Airway epithelial cell (primary cell): ENCODE data around the gene TTC34. TPM values are rescaled to one million over a fixed set of nuclear protein-coding genes. Genes with fewer than 3 reads are reported as not detected.

Experiments used
- total RNA-seq: library from RNA; depleted of rRNA; stranded (reverse); fragments of >200 nt; gene quantifications from 2 replicates; pipeline ENCODE4 v1.2.3, GENCODE V29; 2015

Gene TTC34
- 0.14 and 0.21 TPM in 2 replicates for total RNA-seq

DNA sequence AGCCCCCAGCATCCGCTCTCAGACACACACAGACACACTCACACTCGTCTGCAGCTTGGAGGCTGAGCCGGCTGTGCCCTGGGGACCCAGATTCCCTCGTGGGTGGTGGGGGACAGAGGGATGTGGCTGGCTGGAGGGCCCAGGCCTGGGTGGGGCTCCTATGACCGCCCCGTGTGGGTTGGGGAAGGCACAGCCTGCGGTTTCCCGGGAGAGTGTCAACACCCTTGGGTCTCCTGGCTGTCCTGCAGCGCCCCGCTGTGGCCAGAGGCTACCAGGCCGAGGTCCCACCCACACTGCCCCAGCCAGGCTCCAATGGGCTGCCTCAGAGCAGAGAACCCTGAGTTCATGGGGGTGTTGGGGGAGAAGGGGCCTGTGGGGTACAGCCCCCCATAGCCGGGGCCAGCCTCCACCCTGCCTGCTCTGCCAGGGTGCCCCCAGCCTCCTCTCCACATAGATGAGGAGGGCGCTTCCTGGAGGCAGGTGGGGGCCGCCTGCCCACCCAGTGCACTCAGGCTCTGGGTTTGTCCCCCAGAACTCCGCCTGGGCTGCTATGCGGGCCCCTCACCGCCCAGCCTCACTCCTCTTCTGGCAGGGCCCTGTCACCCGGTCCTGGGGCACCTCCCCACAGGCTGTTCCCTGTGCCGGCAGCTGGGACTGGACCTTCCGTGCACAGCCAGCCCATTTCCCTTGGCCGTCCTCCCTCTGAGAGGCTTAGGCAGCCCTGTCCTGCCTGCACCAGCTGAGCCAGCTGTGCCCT is at the start of gene TTC34:
Gene TTC34, minus strand, starts transcription at position 159 of the 757 bp plus-strand sequence. CDS start 866 bp downstream, outside the sequence.

DNA sequence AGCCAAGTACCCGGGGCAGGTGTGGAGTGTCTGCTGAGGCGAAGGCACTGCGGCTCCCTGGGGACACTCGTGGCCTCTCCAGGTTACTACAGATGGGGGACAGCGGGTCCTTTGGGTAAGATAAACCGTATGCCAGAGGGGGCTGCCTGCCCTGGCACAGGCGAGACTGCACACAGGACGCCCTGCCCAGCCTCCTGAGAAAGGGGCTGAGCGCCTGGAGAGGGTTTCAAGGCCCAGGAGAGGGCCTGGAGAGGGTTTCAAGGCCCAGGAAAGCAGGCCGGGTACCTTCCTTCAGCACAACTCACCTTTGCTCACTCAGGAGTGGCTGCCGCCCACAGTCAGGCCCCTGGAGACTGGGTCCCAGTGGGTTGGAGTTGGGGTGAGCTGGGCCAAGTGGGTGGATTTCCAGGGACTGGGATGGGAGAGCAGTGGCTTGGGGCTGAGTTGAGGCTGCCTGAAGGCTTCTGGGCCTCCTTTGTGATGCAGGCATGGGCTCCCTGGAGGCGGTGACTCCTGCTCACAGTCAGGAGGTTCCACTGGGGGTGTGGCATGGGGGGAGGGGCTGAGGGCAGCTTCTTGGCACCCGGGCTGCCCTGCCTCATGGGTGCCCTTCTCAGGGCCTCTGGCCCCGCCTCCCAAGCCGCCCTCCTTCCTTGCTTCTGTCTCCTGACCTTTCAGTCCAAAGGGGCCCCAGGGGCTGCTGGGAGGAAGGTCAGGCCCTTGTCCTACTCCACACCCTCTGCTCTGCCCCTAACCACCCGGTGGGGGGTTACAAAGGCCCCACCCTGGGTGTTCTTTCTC is 168.7 kb downstream of the TTC34 start, which contains the start of gene MMEL1:
Gene MMEL1, minus strand, starts transcription at position 456 of the 801 bp plus-strand sequence. CDS start 3,532 bp downstream, outside the sequence.

DNA sequence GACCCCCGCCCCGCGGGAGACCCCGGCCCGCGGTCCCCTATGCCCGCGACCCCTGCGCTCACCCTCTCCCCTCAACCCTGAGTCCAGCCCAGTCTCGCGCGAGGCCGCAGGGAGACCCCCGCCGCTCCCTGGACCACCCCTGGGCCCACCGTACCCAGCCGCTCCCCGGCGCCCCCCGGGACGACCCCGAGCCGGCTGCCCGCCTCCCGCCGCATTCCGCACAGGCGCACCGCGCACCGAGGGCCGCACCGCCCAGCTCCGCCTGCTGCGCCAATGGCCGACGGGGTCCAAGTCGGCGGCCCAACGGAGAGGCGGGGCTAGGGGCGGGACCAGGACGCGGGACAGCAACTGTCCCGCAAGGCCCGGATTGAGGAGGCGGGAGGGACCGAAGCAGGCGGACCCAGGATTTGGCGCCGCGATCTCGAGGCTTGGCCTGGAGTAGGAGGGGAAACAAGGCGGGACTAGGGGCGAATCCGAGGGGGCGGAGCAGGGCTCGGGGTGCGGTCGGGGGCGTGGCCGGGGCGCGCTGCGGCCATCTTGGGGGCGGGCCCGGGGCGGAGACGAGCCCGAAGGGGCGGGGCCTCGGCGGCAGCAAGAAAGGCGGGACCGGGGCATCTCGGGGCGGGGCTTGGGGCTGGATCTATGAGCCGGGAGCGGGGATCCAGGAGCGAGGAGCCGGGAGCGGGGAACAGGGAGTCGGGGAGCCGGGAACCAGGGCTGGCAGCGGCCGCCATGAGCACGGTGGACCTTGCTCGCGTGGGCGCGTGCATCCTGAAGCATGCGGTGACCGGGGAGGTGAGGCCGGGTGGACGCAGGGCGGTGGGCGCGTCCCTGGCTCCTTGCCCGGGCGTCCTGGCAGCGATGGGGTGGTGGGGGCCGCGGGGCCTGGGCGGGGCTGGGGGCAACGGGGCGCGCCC is 215.1 kb downstream of the TTC34 start, which contains the start of gene PRXL2B:
Gene PRXL2B, plus strand, starts transcription at position 624 of the 917 bp plus-strand sequence. Its CDS starts 109 bp downstream, at position 733.

Other genes with a start within 250 kb of the TTC34 start
- 3.3 and 5.1 TPM in 2 replicates for gene TNFRSF14, start 245.3 kb downstream of the TTC34 start, total RNA-seq
- gene PRXL2B, start 214.9 kb downstream of the TTC34 start, total RNA-seq: 18.0 and 30.4 TPM in 2 replicates
- not detected in 2 replicates for gene MMEL1, start 168.7 kb downstream of the TTC34 start, total RNA-seq
- gene ACTRT2, start 219.8 kb upstream of the TTC34 start, total RNA-seq: not detected in 2 replicates